ENCODE measurements around the gene CDR2L.
A peak's percentile ranks its signal among the peaks of the same experiment; 100 is the strongest.

The CDR2L gene

DNA sequence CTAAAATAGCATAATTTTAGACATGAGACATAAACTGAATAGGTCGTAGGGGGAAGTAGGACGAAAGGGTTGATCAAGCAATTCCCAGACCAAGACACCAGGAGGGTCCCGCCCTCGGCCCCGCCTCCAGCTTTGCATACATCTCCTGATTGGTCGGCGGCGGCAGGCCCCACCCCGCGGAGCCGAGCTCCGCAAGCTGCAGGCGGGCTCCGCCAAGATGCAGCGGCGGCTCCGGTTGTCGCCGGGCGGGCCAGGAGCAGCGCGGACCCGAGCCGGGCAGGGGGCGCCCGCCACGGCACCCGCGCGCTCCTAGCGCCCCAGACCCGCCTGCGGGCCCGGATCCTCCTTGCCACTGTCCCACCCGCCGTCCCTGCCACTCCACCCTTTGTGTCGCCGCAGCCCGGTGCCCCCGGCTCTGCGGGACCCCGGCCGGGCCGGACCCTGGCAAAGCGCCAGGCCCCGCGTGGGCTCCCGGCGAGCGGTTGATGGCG is at the start of gene CDR2L:
CDR2L (plus strand) TSS at position 215 of the 491 bp plus-strand sequence. CDS start 412 bp downstream, outside the sequence.
- peak; percentile 92 for DNase-seq

DNA sequence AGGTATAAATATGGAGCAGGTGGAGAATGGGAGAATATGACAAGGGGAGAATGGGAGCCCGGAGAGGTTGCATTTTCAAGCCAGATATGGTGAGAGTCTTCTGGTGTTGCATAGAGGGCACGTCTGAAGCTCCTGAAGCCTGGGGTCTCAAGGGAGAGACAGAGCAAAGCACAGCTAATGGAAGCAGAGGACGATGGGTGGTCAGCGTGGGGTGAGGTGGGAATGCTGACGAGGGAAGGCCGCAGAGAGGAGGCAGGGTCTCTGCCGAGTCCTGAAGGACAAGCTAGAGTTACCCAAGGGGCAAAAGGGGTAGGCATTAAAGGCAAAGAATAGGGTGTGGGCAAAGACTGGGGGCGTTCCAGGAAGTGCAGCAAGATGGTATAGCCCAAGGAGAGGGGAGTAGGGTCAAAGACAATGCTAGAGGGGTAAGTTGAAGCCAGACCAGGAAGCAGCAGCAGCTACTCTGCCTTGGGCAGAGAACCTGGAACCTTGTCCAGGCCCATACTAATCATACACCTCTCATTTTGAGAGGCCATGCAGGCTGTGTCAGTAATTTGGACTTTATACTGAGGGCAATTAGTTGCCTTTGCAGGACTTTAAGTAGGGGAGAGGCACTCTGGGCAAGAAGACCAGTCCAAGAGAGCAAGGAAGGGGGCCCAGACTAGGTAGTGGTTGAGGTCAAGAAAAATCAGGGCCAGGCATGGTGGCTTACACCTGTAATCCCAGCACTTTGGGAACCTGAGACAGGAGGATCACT is 49.1 kb upstream of the CDR2L start:
- no peak for DNase-seq

GRCh38 chr17:74939534-74939933 is 47.9 kb upstream of the CDR2L start:
- DNase-seq = no peak

DNA sequence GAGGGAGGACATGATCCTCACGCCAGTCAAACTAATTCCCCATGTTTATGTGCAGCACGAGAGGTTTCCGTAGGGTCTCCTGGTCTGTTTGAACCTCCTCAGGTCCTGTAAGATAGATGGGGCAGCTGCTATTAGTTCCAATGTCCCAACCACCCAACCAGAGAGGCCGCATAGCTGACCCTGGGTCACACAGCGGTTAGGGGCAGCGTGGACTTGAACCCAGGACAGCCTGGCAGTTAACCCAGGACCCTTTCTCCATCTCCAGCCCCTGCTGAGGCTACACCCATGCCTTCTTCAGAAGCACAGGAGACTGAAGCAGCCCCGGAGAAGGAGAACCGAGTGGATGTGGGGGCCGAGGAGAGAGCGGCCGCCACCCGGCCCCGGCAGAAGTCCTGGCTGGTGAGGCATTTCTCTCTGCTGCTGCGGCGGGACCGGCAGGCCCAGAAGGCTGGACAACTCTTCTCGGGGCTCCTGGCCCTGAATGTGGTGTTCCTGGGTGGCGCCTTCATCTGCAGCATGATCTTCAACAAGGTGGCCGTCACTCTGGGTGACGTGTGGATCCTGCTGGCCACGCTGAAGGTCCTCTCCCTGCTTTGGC is 46.2 kb upstream of the CDR2L start:
- no peak for DNase-seq

DNA sequence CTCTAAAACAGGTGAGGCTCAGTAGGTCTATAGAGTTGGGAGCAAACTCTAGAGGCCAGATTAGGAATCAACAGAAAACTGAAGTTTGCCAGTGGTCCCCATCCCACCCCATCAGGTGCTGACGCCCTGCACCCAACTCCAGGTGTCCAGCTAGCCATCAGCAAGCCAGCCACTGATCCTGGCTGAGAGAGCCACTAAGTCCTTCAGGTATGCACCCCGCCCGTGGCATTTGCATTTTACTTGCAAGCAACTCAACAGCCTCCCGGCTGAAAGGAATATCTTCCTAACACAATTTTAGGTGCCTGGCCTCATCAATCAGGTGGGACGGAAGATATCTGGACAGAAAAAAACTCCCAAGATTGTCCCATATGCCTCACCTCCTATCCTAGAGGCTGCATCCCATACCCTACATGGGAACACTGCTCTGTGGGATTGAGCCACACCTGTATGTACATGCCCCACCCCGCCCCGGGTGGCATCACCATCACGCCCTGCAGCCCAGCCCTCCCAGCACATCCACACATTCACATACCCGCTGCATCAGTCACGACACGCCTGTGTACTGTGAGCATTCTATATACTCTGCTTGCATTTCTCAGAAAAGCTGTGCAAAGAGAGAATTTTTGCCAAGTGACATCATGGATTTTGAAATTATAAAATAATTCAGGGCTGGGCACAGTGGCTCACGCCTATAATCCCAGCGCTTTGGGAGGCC is 43.5 kb upstream of the CDR2L start:
- DNase-seq = no peak

DNA sequence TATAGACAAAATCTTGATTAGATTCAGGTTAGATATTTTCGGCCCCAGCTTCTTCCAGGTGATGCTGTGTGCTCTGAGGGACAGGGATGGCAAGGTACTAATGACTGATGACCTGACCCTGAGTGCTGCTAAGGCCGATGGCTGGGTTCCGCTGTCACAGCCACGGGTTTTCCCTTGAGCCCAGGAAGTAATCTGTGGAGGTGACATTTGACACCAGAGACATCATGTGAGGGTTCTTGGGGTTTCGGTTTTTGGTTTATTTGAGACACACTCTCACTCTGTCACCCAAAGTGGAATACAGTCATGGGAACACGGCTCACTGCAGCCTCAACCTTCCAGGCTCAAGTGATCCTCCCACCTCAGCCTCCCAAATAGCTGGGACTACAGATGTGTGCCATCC is 41.9 kb upstream of the CDR2L start:
- no peak for DNase-seq

DNA sequence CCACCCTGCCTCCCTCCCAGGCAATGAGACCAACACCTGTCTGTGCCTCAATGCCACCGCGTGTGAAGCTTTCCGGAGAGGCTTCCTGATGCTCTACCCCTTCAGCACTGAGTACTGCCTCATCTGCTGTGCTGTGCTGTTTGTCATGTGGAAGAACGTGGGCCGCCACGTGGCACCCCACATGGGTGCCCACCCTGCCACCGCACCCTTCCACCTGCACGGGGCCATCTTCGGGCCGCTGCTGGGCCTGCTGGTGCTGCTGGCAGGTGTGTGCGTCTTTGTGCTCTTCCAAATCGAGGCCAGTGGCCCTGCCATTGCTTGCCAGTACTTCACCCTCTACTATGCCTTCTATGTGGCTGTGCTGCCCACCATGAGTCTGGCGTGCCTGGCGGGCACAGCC is 40.8 kb upstream of the CDR2L start:
- no peak for DNase-seq

DNA sequence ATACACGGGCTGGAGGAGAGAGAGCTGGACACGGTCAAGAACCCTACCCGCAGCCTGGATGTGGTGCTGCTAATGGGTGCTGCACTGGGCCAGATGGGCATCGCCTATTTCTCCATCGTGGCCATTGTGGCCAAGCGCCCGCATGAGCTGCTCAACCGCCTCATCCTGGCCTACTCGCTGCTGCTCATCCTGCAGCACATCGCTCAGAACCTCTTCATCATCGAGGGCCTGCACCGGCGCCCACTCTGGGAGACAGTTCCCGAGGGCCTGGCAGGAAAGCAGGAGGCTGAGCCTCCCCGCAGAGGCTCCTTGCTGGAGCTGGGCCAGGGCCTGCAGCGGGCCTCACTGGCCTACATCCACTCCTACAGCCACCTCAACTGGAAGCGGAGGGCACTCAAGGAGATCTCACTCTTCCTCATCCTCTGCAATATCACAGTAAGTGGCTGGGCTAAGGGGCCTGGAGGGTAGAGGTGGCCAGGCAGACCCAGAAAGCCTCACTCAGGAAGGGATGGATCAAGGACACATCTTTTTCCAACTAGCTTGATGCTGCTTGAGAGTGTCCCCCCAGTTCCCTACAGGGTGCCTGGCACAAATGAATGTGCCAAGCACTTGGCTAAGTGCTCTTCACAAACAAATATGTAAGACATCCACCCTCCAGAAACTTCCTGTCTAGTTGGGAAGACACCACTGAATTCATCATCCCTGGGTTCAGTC is 40.2 kb upstream of the CDR2L start:
- DNase-seq = no peak

DNA sequence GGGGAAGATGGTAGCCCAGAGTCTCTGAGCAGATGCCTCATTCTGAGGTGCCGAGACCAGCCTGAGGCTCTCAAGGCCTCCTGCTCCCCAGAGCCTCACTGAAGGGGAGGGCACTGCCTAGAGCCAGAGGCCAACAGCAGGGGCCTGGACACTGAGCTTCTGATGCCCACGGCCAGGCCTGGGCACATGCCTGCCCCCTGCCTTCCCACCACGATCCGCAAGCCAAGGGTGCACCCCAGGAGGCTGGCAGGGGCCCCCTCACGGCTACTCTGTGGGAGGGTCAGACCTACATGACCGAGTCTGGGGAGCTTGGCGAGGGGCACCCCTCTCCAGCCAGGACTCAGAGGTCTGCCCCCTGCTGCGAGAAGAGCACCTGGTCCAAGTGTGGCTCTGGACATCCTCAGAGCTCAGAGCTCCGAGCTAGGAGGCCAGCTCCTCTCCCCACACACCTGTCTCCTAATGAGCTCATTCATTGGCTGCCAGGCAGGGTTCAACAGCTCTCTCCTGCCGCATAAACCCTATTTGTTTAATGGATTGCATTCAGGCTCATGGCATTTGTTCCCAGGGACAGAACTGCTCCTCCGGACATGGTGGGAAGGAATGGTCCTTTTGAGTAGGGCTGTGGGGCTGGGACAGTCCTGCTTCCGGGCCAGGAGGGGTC is 37.8 kb upstream of the CDR2L start:
- DNase-seq = no peak

DNA sequence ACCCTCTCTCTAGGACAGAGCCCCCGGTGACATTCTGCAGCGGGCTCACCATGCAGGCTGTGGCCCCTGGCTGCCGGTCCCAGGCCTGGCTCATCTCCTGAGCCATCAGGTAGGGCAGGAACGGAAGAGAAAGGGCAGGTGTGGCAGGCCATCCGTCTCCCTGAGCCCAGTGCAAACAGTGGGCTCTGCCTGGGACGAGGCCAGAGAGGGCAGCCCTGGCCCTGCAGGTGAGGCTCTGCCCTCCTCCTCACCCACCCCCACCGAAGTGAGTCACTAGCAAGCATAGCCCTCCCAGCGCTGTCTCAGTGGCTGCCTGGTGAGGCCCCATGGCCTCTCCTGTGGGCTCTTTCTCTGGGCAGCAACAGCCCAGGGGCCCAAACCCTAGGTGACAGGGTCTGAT is 37.2 kb upstream of the CDR2L start:
- DNase-seq = no peak

DNA sequence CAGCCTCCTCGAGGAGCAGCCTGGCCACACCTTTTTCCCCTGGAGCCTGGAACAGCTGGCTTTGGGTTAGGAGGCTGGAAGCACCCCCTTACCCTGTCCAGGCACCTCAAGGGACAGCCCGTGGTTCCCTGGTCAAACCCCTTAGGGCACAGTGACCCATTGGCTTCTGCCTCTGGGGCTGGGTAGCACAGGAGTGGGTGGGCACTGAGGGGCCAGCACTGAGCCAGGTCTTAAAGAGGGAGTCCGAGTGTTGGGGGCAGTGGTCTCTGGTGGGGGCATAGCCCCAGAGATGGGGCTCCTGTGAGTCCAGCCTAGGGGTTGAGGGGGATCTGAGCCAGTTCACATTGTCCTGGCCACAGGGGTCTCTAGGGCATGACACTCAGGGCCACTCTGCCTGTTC is 36.4 kb upstream of the CDR2L start:
- no peak for DNase-seq

DNA sequence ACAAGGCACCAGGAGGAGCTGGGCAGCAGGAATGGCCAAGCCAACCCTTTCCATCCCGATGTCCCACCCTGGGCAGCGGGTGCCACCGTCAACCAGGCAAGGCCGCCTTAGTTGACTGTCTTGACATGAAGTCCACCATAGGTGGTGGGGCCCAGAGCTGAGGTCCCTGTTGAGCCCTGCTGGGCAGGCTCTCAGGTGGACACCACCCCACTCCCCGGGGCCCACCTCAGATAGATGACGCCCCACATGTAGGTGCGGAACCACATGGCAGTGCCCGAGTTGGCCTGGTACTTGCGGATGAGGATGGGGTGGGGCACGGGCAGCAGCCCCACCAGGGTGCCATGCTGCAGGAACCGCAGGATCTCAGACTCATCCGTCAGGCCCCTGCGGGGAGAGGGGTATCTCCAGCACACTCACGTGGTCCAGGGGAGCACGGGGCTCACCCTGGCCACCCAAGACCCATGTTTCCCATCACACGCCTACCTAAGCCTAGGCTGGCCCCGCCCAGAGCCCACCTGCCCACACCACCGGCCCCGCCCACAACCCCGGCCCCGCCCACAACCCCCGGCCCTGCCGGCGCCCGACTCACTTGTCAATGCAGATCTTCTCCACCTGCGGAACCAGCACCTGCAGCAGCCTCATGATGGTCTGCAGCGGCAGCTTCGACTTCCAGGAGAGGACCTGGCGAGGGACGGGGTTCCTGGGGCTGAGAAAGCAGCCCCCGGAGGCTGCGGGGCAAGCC is 35.6 kb upstream of the CDR2L start:
- no peak for DNase-seq

- no peak for DNase-seq
These were observed 34.9 kb upstream of the CDR2L start for GRCh38 chr17:74952431-74953133.

- no peak for DNase-seq
These were observed 34.2 kb upstream of the CDR2L start for GRCh38 chr17:74953134-74953687.

GRCh38 chr17:74954115-74954514 is 33.3 kb upstream of the CDR2L start:
- DNase-seq = no peak

GRCh38 chr17:74954665-74955421 is 32.6 kb upstream of the CDR2L start:
- no peak for DNase-seq

DNA sequence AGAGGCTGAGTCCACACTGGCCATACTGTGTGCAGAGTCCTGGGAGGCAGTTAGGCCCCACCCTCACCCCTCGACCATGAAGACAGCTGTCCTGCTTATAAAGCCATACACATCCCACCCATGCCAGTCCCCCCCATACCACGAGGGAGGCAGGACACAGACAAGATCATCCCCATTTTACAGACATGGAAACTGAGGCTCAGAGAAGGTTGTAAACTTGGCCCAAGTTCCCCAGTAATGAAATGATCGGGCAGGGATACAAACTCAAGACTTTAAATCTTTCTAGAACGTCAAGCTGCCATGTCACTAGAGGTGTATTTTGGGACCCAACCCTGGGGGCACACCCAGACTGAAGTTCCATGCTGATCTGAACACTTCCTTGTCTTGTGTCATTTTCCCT is 31.3 kb upstream of the CDR2L start:
- no peak for DNase-seq

- DNase-seq = peak; percentile 99
These were observed 29.3 kb upstream of the CDR2L start for GRCh38 chr17:74957935-74958740.

- DNase-seq = no peak
These were observed 27.5 kb upstream of the CDR2L start for GRCh38 chr17:74959826-74960515.
